H9 (cell line): ENCODE results near the gene PHEX. TPM values are rescaled to one million over a fixed set of nuclear protein-coding genes. Genes with fewer than 3 reads are reported as not detected.

Experiments used
- DNase-seq: peaks from one replicate; pipeline ENCODE4 v3.0.0-alpha.2; 2017
- H2AFZ ChIP-seq: one replicate; pipeline ENCODE4 v1.6.1; 2013; ENCODE audit warnings: mild to moderate bottlenecking, low read length, control low read depth, moderate library complexity
- H2AK5ac ChIP-seq: 2 replicates; pipeline ENCODE4 v1.6.1; 2013; ENCODE audit warnings: low read length, control low read depth, mixed read lengths; ENCODE audit not compliant: insufficient read length
- H2BK120ac ChIP-seq: one replicate; pipeline ENCODE4 v1.6.1; 2013; ENCODE audit warnings: low read depth, mild to moderate bottlenecking, low read length, control low read depth, inconsistent platforms; ENCODE audit not compliant: poor library complexity, severe bottlenecking
- H2BK12ac ChIP-seq: 2 replicates; pipeline ENCODE4 v1.6.1; 2013; ENCODE audit warnings: low read length, control low read depth, mixed read lengths, low read depth; ENCODE audit not compliant: insufficient read length
- H2BK15ac ChIP-seq: 2 replicates; pipeline ENCODE4 v1.6.1; 2013; ENCODE audit warnings: low read depth, low read length, control low read depth
- H2BK20ac ChIP-seq: one replicate; pipeline ENCODE4 v1.6.1; 2013; ENCODE audit warnings: low read depth, mild to moderate bottlenecking, low read length, control low read depth, inconsistent platforms; ENCODE audit not compliant: poor library complexity, severe bottlenecking
- H2BK5ac ChIP-seq: 2 replicates; pipeline ENCODE4 v1.6.1; 2013; ENCODE audit warnings: low read length, control low read depth, mixed read lengths; ENCODE audit not compliant: insufficient read length
- H3K14ac ChIP-seq: 2 replicates; pipeline ENCODE4 v1.6.1; 2013; ENCODE audit warnings: low read length, control low read depth; ENCODE audit not compliant: insufficient read depth
- H3K18ac ChIP-seq: 2 replicates; pipeline ENCODE4 v1.6.1; 2013; ENCODE audit warnings: low read depth, mild to moderate bottlenecking, mixed read lengths, low read length, control low read depth; ENCODE audit not compliant: insufficient read length
- H3K23ac ChIP-seq: 2 replicates; pipeline ENCODE4 v1.6.1; 2013; ENCODE audit warnings: low read length, control low read depth, mixed read lengths, low read depth; ENCODE audit not compliant: insufficient read length
- H3K23me2 ChIP-seq: 2 replicates; pipeline ENCODE4 v1.6.1; 2013; ENCODE audit warnings: low read depth, mild to moderate bottlenecking, mixed read lengths, low read length, control low read depth; ENCODE audit not compliant: insufficient read length, poor library complexity, severe bottlenecking
- H3K27ac ChIP-seq: 2 replicates; pipeline ENCODE4 v1.5.1; 2013; ENCODE audit warnings: low read length, control low read depth, mixed read lengths, low read depth; ENCODE audit not compliant: insufficient read length
- H3K27me3 ChIP-seq: 2 replicates; pipeline ENCODE4 v1.6.1; 2013; ENCODE audit warnings: low read length, control low read depth, inconsistent platforms; ENCODE audit not compliant: insufficient read depth
- H3K4ac ChIP-seq: 2 replicates; pipeline ENCODE4 v1.6.1; 2013; ENCODE audit warnings: low read depth, mild to moderate bottlenecking, control low read depth, inconsistent platforms, low read length, moderate library complexity
- H3K4me1 ChIP-seq: 2 replicates; pipeline ENCODE4 v1.6.1; 2013; ENCODE audit warnings: low read length, control low read depth, inconsistent platforms; ENCODE audit not compliant: insufficient read depth
- H3K4me2 ChIP-seq: 2 replicates; pipeline ENCODE4 v1.6.1; 2013; ENCODE audit warnings: low read length, control low read depth, mixed read lengths; ENCODE audit not compliant: insufficient read length, insufficient read depth
- H3K56ac ChIP-seq: 2 replicates; pipeline ENCODE4 v1.6.1; 2013; ENCODE audit warnings: low read depth, mild to moderate bottlenecking, mixed read lengths, low read length, control low read depth; ENCODE audit not compliant: insufficient read length
- H3K79me1 ChIP-seq: 2 replicates; pipeline ENCODE4 v1.6.1; 2013; ENCODE audit warnings: low read depth, mild to moderate bottlenecking, moderate library complexity, low read length, control low read depth, inconsistent platforms; ENCODE audit not compliant: insufficient read depth, poor library complexity, severe bottlenecking
- H3K79me2 ChIP-seq: 2 replicates; pipeline ENCODE4 v1.6.1; 2013; ENCODE audit warnings: low read length, control low read depth, inconsistent platforms; ENCODE audit not compliant: insufficient read depth
- H3K9ac ChIP-seq: 2 replicates; pipeline ENCODE4 v1.6.1; 2013; ENCODE audit warnings: low read length, control low read depth, mixed read lengths; ENCODE audit not compliant: insufficient read length; ENCODE audit errors: extremely low read depth
- H3K9me3 ChIP-seq: one replicate; pipeline ENCODE4 v1.6.1; 2013; ENCODE audit warnings: low read depth, low read length, inconsistent platforms; ENCODE audit not compliant: control insufficient read depth
- H3T11ph ChIP-seq: one replicate; pipeline ENCODE4 v1.6.1; 2013; ENCODE audit warnings: mild to moderate bottlenecking, low read length, control low read depth, inconsistent platforms
- H4K20me1 ChIP-seq: one replicate; pipeline ENCODE4 v1.6.1; 2013; ENCODE audit not compliant: control insufficient read depth, insufficient read length, insufficient read depth
- H4K5ac ChIP-seq: 2 replicates; pipeline ENCODE4 v1.6.1; 2013; ENCODE audit warnings: low read depth, mild to moderate bottlenecking, mixed read lengths, low read length, control low read depth; ENCODE audit not compliant: insufficient read length
- H4K8ac ChIP-seq: replicated peaks from 2 replicates; pipeline ENCODE4 v1.6.1; 2013; ENCODE audit warnings: low read length, control low read depth, mixed read lengths, low read depth; ENCODE audit not compliant: insufficient read length
- H4K91ac ChIP-seq: 2 replicates; pipeline ENCODE4 v1.6.1; 2013; ENCODE audit warnings: low read depth, mild to moderate bottlenecking, moderate library complexity, mixed read lengths, low read length, control low read depth; ENCODE audit not compliant: insufficient read length
- H3K27ac Mint-ChIP-seq, 3 experiments: 2 replicates in 2 of 3; 3 replicates in 1 of 3; pipeline ENCODE4 v1.8.0; 2020 to 2021; ENCODE audit warnings: mixed read lengths in 3 of 3, mild to moderate bottlenecking in 1 of 3, moderate library complexity in 1 of 3
- H3K27me3 Mint-ChIP-seq: 2 replicates; pipeline ENCODE4 v1.8.0; 2021; ENCODE audit warnings: low read depth, mild to moderate bottlenecking, moderate library complexity, mixed read lengths
- H3K36me3 Mint-ChIP-seq, 3 experiments: 2 replicates in 2 of 3; 3 replicates in 1 of 3; pipeline ENCODE4 v1.8.0; 2020 to 2021; ENCODE audit warnings: low read depth in 3 of 3, mixed read lengths in 3 of 3; ENCODE audit not compliant: insufficient read depth in 1 of 3
- H3K4me1 Mint-ChIP-seq, 2 experiments: 2 replicates each; pipeline ENCODE4 v1.8.0; 2020; ENCODE audit warnings: mixed read lengths in 2 of 2
- H3K4me3 Mint-ChIP-seq, 2 experiments: 2 replicates in 1 of 2; 3 replicates in 1 of 2; pipeline ENCODE4 v1.8.0; 2020 to 2021; ENCODE audit warnings: mild to moderate bottlenecking in 2 of 2, mixed read lengths in 2 of 2, moderate library complexity in 1 of 2
- H3K9me3 Mint-ChIP-seq, 2 experiments: 2 replicates in 1 of 2; 3 replicates in 1 of 2; pipeline ENCODE4 v1.8.0; 2020; ENCODE audit warnings: mild to moderate bottlenecking in 2 of 2, mixed read lengths in 2 of 2, moderate library complexity in 1 of 2
- WGBS: extraction: QIAGEN DNeasy Blood & Tissue Kit; methylation state at CpG from one replicate; pipeline ENCODE4 v1.1.7; 2013; ENCODE audit warnings: missing lambda C conversion rate, low lambda C conversion rate, mixed read lengths; ENCODE audit not compliant: insufficient read length; ENCODE audit errors: extremely low coverage; 5-methylcytosine and 5-hydroxymethylcytosine counted together
- total RNA-seq: library from RNA; stranded (reverse); gene quantifications from 2 replicates; pipeline ENCODE4 v1.2.1, GENCODE V29; 2021
- TF ChIP-seq, protein P1 (sequence below): fragments of 200-600 bp; sonication (generic); conservative IDR thresholded peaks from 3 replicates; pipeline ENCODE4 v1.8.0; 2021; ENCODE audit warnings: antibody characterized with exemption, mild to moderate bottlenecking

PHEX gene
- total RNA-seq, 1 experiment from 2014 or later, result 0.11 TPM

GRCh38 chrX:22032506-22032905 lies 381 bp downstream of the PHEX start:
- H3K4me1 Mint-ChIP-seq, result peaks cover 27 to 28% of the 10 kb centered on the region in 2 experiments
- H3K9ac ChIP-seq, result no peak overlapping the region

More at GRCh38 chrX:22032506-22032905, 381 bp downstream of the PHEX start:
- no peak overlapping the region for H2AK5ac ChIP-seq
- H3K23me2 ChIP-seq, result no peaks in the 10 kb centered on the region
- H3K79me1 ChIP-seq, result no peaks in the 10 kb centered on the region
- WGBS, result no CpG with 5 or more reads among the region's 6 CpGs
- H2BK20ac ChIP-seq, result no peak overlapping the region
- H3K27me3 ChIP-seq, result no peaks in the 10 kb centered on the region
- Mint-ChIP-seq H3K4me3 (no peak overlapping the region), H3K36me3 (peaks cover 0 to 3% (median 0%) of the 10 kb centered on the region in 3 experiments; a peak in 2 of 7 replicates), H3K27me3 (no peaks in the 10 kb centered on the region), H3K27ac (0 out of 7 replicates have a peak overlapping the region, but pooled peaks of 1 of the 3 experiments have one; percentile 21), H3K9me3 (peaks cover 3 to 29% of the 10 kb centered on the region in 2 experiments; a peak in 4 of 5 replicates)
- no peak for DNase-seq
- H3K79me2 ChIP-seq, result no peaks in the 10 kb centered on the region
- peaks cover 9% of the 10 kb centered on the region; the same call in 1 of the 2 replicates for H3K4me1 ChIP-seq
- H4K8ac ChIP-seq, result no peak overlapping the region
- H2AFZ ChIP-seq, result no peak overlapping the region
- no peak overlapping the region for H3K18ac ChIP-seq
- no peak overlapping the region for H3K4ac ChIP-seq
- no peak overlapping the region for H4K91ac ChIP-seq
- no peak overlapping the region for H3K4me2 ChIP-seq
- no peak overlapping the region for H2BK5ac ChIP-seq
- no peak overlapping the region for H3K14ac ChIP-seq
- H3K56ac ChIP-seq, result no peak overlapping the region
- no peak overlapping the region for H2BK15ac ChIP-seq
- H2BK120ac ChIP-seq, result no peak overlapping the region
- H2BK12ac ChIP-seq, result no peak overlapping the region
- no peak overlapping the region for H4K5ac ChIP-seq
- H3K23ac ChIP-seq, result no peak overlapping the region
- no peak overlapping the region for H3T11ph ChIP-seq
- TF ChIP-seq, protein P1, sequence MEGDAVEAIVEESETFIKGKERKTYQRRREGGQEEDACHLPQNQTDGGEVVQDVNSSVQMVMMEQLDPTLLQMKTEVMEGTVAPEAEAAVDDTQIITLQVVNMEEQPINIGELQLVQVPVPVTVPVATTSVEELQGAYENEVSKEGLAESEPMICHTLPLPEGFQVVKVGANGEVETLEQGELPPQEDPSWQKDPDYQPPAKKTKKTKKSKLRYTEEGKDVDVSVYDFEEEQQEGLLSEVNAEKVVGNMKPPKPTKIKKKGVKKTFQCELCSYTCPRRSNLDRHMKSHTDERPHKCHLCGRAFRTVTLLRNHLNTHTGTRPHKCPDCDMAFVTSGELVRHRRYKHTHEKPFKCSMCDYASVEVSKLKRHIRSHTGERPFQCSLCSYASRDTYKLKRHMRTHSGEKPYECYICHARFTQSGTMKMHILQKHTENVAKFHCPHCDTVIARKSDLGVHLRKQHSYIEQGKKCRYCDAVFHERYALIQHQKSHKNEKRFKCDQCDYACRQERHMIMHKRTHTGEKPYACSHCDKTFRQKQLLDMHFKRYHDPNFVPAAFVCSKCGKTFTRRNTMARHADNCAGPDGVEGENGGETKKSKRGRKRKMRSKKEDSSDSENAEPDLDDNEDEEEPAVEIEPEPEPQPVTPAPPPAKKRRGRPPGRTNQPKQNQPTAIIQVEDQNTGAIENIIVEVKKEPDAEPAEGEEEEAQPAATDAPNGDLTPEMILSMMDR, result no peak
- no peak overlapping the region for H3K27ac ChIP-seq
- H4K20me1 ChIP-seq, result no peaks in the 10 kb centered on the region
- no peaks in the 10 kb centered on the region for H3K9me3 ChIP-seq
